K562 (cell line): ENCODE data around the gene FAM53C. TPM values are rescaled to one million over a fixed set of nuclear protein-coding genes. Genes with fewer than 3 reads are reported as not detected.
A peak's percentile ranks its signal among the peaks of the same experiment; 100 is the strongest.

Experiments used
- BRF1 ChIP-seq: IDR thresholded peaks from 3 replicates; pipeline ENCODE4 v1.6.1; 2011; ENCODE audit warnings: borderline replicate concordance, mild to moderate bottlenecking; ENCODE audit not compliant: insufficient read length; ENCODE audit errors: extremely low read depth
- DEAF1 ChIP-seq: fragments of 450-650 bp; formaldehyde crosslinking; IDR thresholded peaks from 2 replicates; pipeline ENCODE4 v1.4.0; 2020; ENCODE audit warnings: mild to moderate bottlenecking, moderate library complexity
- DMBX1 ChIP-seq: fragments of 250-450 bp; sonication (Bioruptor Pico); IDR thresholded peaks from 2 replicates; pipeline ENCODE4 v1.8.0; 2022; ENCODE audit warnings: inconsistent platforms, mild to moderate bottlenecking, moderate library complexity, borderline replicate concordance
- DNMT1 ChIP-seq: fragments of 450-650 bp; IDR thresholded peaks from 2 replicates; pipeline ENCODE4 v1.6.1; 2016; ENCODE audit warnings: antibody characterized with exemption, mild to moderate bottlenecking
- E4F1 ChIP-seq: fragments of 250-450 bp; sonication (Bioruptor Pico); IDR thresholded peaks from 2 replicates; pipeline ENCODE4 v1.5.0; 2021; ENCODE audit warnings: mild to moderate bottlenecking, borderline replicate concordance
- ESRRB ChIP-seq: fragments of 250-450 bp; sonication (Bioruptor Pico); IDR thresholded peaks from 2 replicates; pipeline ENCODE4 v1.5.0; 2020; ENCODE audit warnings: mild to moderate bottlenecking, moderate library complexity, borderline replicate concordance
- ETV5 ChIP-seq: sonication (generic); formaldehyde crosslinking; IDR thresholded peaks from 2 replicates; pipeline ENCODE4 v1.4.0; 2020; ENCODE audit warnings: low read depth, mild to moderate bottlenecking, missing genetic modification reagents
- ETV6 ChIP-seq, 3 experiments: fragments of 150-350 bp in 1 of 3; sonication (generic) in 1 of 3; formaldehyde crosslinking in 1 of 3; IDR thresholded peaks; 2 replicates each; pipeline versions ENCODE4 v1.6.1 to v1.8.0; 2014 to 2022; ENCODE audit warnings: borderline replicate concordance in 2 of 3, low read depth in 2 of 3, antibody characterized with exemption in 1 of 3, low read length in 1 of 3, mild to moderate bottlenecking in 1 of 3, missing genetic modification reagents in 1 of 3
- HMG20A ChIP-seq: fragments of 450-650 bp; formaldehyde crosslinking; conservative IDR thresholded peaks from 2 replicates; pipeline ENCODE4 v1.4.0; 2020; ENCODE audit warnings: mild to moderate bottlenecking, mixed read lengths
- HMG20B ChIP-seq: fragments of 250-450 bp; sonication (Bioruptor Pico); IDR thresholded peaks from 2 replicates; pipeline ENCODE4 v1.5.0; 2021; ENCODE audit warnings: mild to moderate bottlenecking
- HNRNPK ChIP-seq: fragments of 200-400 bp; formaldehyde crosslinking; IDR thresholded peaks from one replicate; pipeline ENCODE4 v1.6.1; 2018; ENCODE audit warnings: mild to moderate bottlenecking, low read depth, low read length; ENCODE audit not compliant: poor library complexity, severe bottlenecking
- ILK ChIP-seq: fragments of 450-650 bp; IDR thresholded peaks from 2 replicates; pipeline ENCODE4 v1.6.1; 2016; ENCODE audit warnings: missing genetic modification characterization, low read depth, mild to moderate bottlenecking, missing compliant biosample characterization, moderate library complexity, borderline replicate concordance
- KAT8 ChIP-seq: fragments of 450-650 bp; IDR thresholded peaks from 2 replicates; pipeline ENCODE4 v1.6.1; 2016; ENCODE audit warnings: low read depth, mild to moderate bottlenecking
- KDM2B ChIP-seq: fragments of 250-450 bp; sonication (Bioruptor Pico); IDR thresholded peaks from 2 replicates; pipeline ENCODE4 v1.8.0; 2021; ENCODE audit warnings: mild to moderate bottlenecking, moderate library complexity
- RB1 ChIP-seq: fragments of 450-650 bp; IDR thresholded peaks from 2 replicates; pipeline ENCODE4 v1.6.1; 2017; ENCODE audit warnings: low read depth, mild to moderate bottlenecking
- SRSF9 ChIP-seq: fragments of 200-400 bp; formaldehyde crosslinking; IDR thresholded peaks from 2 replicates; pipeline ENCODE4 v1.6.1; 2017; ENCODE audit warnings: low read depth, low read length, borderline replicate concordance
- TCF7L2 ChIP-seq: fragments of 150-350 bp; IDR thresholded peaks from 2 replicates; pipeline ENCODE4 v1.6.1; 2016; ENCODE audit warnings: low read depth, mild to moderate bottlenecking, low read length, moderate library complexity
- ZBTB43 ChIP-seq: sonication (generic); formaldehyde crosslinking; IDR thresholded peaks from 2 replicates; pipeline ENCODE4 v1.8.0; 2023; ENCODE audit warnings: mild to moderate bottlenecking, missing genetic modification reagents
- ZNF3 ChIP-seq: fragments of 250-450 bp; sonication (Bioruptor Pico); IDR thresholded peaks from 2 replicates; pipeline ENCODE4 v1.5.0; 2021; ENCODE audit warnings: mild to moderate bottlenecking, moderate library complexity
- ZNF583 ChIP-seq: fragments of 250-450 bp; sonication (Bioruptor Pico); IDR thresholded peaks from 2 replicates; pipeline ENCODE4 v1.4.0; 2020
- polyA plus RNA-seq, 8 experiments: library from polyadenylated mRNA; depleted of rRNA in 4 of 8; stranded (reverse) in 5 of 8; unstranded in 3 of 8; fragments of >200 nt; fragmentation: Nextera tagmentation in 2 of 8; fragmentation: Illumina TruSeq in 1 of 8; extraction: Ambion mirVana in 2 of 8; extraction: Trizol in 1 of 8; gene quantifications; 2 replicates each; pipeline versions ENCODE4 v1.2.1 to v1.2.3, GENCODE V29; 2011 to 2014; ENCODE audit warnings: inconsistent platforms in 1 of 8, missing spikeins in 1 of 8
- total RNA-seq, 7 experiments: library from RNA; depleted of rRNA in 6 of 7; stranded (reverse); fragments of >200 nt in 6 of 7; fragmentation: Illumina TruSeq in 2 of 7; extraction: Trizol in 2 of 7; gene quantifications; 2 replicates each; pipeline versions ENCODE4 v1.2.1 to v1.2.3, GENCODE V29; 2011 to 2021; ENCODE audit warnings: low replicate concordance in 1 of 7

Gene FAM53C
- total and polyA plus RNA-seq, 9 of the 15 experiments (the other 6 are each of a cell fraction or from before 2014, with no cell fraction given): 9.7 to 38.5 (median 25.2) TPM

GRCh38 chr5:138331449-138332368 lies 6.4 kb upstream of the FAM53C start, which contains the start of gene CDC25C (continued):
- TF ChIP-seq E4F1 (CRISPR knock-in tag): no peak
- TF ChIP-seq ETV5: no peak
- TF ChIP-seq RB1: 0 out of 2 replicates have a peak, but pooled peaks have one; percentile 20
- TF ChIP-seq DEAF1 (CRISPR knock-in tag): no peak
- TF ChIP-seq ETV6 (IDR thresholded peaks at IDR 0.05; ENCODE audit: borderline replicate concordance in 1 of 2, low read depth in 2 of 2, low read length in 1 of 2): no peak
- TF ChIP-seq ETV6 (CRISPR knock-in tag; IDR thresholded peaks at IDR 0.05; ENCODE audit: borderline replicate concordance): no peak
- TF ChIP-seq KDM2B (CRISPR knock-in tag): no peak
- TF ChIP-seq HMG20A (CRISPR knock-in tag): no peak
- no peak for TF ChIP-seq ZBTB43 (CRISPR knock-in tag)
- no peak for TF ChIP-seq ZNF3 (CRISPR knock-in tag)
- no peak for TF ChIP-seq TCF7L2
- no peak for TF ChIP-seq ZNF583
- TF ChIP-seq KAT8: no peak
- TF ChIP-seq HNRNPK: no peak
- TF ChIP-seq HMG20B (CRISPR knock-in tag): no peak
- no peak for TF ChIP-seq SRSF9
- TF ChIP-seq ESRRB (CRISPR knock-in tag): no peak
- no peak for TF ChIP-seq BRF1
- TF ChIP-seq DNMT1: no peak
- 0 out of 2 replicates have a peak, but pooled peaks have one; percentile 22 for TF ChIP-seq DMBX1 (CRISPR knock-in tag)
- TF ChIP-seq ILK (tag): no peak
